CD14-positive monocyte (primary cell): ENCODE measurements around the gene SCN5A. TPM values are rescaled to one million over a fixed set of nuclear protein-coding genes. Genes with fewer than 3 reads are reported as not detected.

Experiments
- DNase-seq, 3 donors: peaks; one replicate each; pipeline ENCODE4 v3.0.0-alpha.2; 2011 to 2022
- H2AFZ ChIP-seq: 2 replicates; pipeline ENCODE4 v1.6.0; 2012; ENCODE audit warnings: mild to moderate bottlenecking, low read depth, low read length, inconsistent platforms; ENCODE audit not compliant: insufficient read depth, poor library complexity, severe bottlenecking
- H3K27ac ChIP-seq, 2 donors: 1 replicate in 1 of 2; 2 replicates in 1 of 2; pipeline ENCODE4 v1.5.1; 2012 to 2013; ENCODE audit warnings: low read length in 2 of 2, control low read depth in 1 of 2, inconsistent platforms in 1 of 2, low read depth in 1 of 2, mild to moderate bottlenecking in 1 of 2
- H3K27me3 ChIP-seq, 2 donors: one replicate each; pipeline versions ENCODE4 v1.6.0 to v1.6.1; 2011 to 2013; ENCODE audit warnings: low read length in 2 of 2; ENCODE audit not compliant: control insufficient read depth in 2 of 2, insufficient read depth in 2 of 2
- H3K36me3 ChIP-seq, 2 donors: replicated peaks in 1 of 2; 1 replicate in 1 of 2; 2 replicates in 1 of 2; pipeline versions ENCODE4 v1.5.1 to v1.6.1; 2012 to 2013; ENCODE audit warnings: low read length in 2 of 2, control low read depth in 1 of 2, inconsistent platforms in 1 of 2, mild to moderate bottlenecking in 1 of 2; ENCODE audit not compliant: insufficient read depth in 2 of 2, control insufficient read depth in 1 of 2
- H3K4me1 ChIP-seq, 2 donors: 1 replicate in 1 of 2; 2 replicates in 1 of 2; pipeline versions ENCODE4 v1.5.1 to v1.6.1; 2012 to 2013; ENCODE audit warnings: low read length in 2 of 2, control low read depth in 1 of 2, inconsistent platforms in 1 of 2, mild to moderate bottlenecking in 1 of 2, moderate library complexity in 1 of 2; ENCODE audit not compliant: insufficient read depth in 2 of 2, control insufficient read depth in 1 of 2
- H3K4me2 ChIP-seq: replicated peaks from 2 replicates; pipeline ENCODE3; 2012; ENCODE audit warnings: low read length, moderate library complexity, mild to moderate bottlenecking; ENCODE audit not compliant: poor library complexity, severe bottlenecking; ENCODE audit errors: extremely low read depth
- H3K4me3 ChIP-seq, 3 experiments: fragments of 200-600 bp in 1 of 3; sonication (generic) in 1 of 3; replicated peaks in 1 of 3; 1 replicate in 2 of 3; 2 replicates in 1 of 3; pipeline ENCODE4 v1.5.1; 2011 to 2013; ENCODE audit warnings: low read length in 3 of 3, mild to moderate bottlenecking in 3 of 3, control low read depth in 2 of 3, low read depth in 2 of 3, inconsistent platforms in 1 of 3, moderate library complexity in 1 of 3
- H3K79me2 ChIP-seq: 2 replicates; pipeline ENCODE4 v1.6.0; 2012; ENCODE audit warnings: mild to moderate bottlenecking, control low read depth, inconsistent platforms, low read length, moderate library complexity; ENCODE audit not compliant: insufficient read depth
- H3K9ac ChIP-seq: 2 replicates; pipeline ENCODE4 v1.6.0; 2017; ENCODE audit warnings: low read length, mild to moderate bottlenecking; ENCODE audit not compliant: insufficient read depth, poor library complexity, severe bottlenecking
- H3K9me3 ChIP-seq, 2 donors: replicated peaks in 1 of 2; 1 replicate in 1 of 2; 2 replicates in 1 of 2; pipeline versions ENCODE4 v1.5.1 to v1.6.1; 2012 to 2013; ENCODE audit warnings: low read length in 2 of 2, control low read depth in 1 of 2; ENCODE audit not compliant: control insufficient read depth in 1 of 2, insufficient read depth in 1 of 2
- H4K20me1 ChIP-seq: 2 replicates; pipeline ENCODE4 v1.6.0; 2012; ENCODE audit warnings: mild to moderate bottlenecking, low read length, control low read depth, moderate library complexity; ENCODE audit not compliant: insufficient read depth
- H3K27ac Mint-ChIP-seq, 7 donors: one replicate each; pipeline ENCODE4 v1.8.0; 2020; ENCODE audit warnings: mild to moderate bottlenecking in 7 of 7, mixed read lengths in 7 of 7, moderate library complexity in 6 of 7, inconsistent platforms in 2 of 7
- H3K27me3 Mint-ChIP-seq, 3 donors: one replicate each; pipeline ENCODE4 v1.8.0; 2021 to 2022; ENCODE audit warnings: low read depth in 3 of 3, mild to moderate bottlenecking in 3 of 3, mixed read lengths in 3 of 3, moderate library complexity in 3 of 3, inconsistent platforms in 1 of 3
- H3K36me3 Mint-ChIP-seq, 2 donors: one replicate each; pipeline ENCODE4 v1.8.0; 2020; ENCODE audit warnings: mixed read lengths in 2 of 2, inconsistent platforms in 1 of 2, mild to moderate bottlenecking in 1 of 2
- H3K4me1 Mint-ChIP-seq: one replicate; pipeline ENCODE4 v1.8.0; 2020; ENCODE audit warnings: mild to moderate bottlenecking, mixed read lengths
- H3K4me3 Mint-ChIP-seq, 2 donors: one replicate each; pipeline ENCODE4 v1.8.0; 2020; ENCODE audit warnings: mild to moderate bottlenecking in 2 of 2, mixed read lengths in 2 of 2, moderate library complexity in 1 of 2
- H3K9me3 Mint-ChIP-seq, 7 donors: one replicate each; pipeline ENCODE4 v1.8.0; 2020 to 2022; ENCODE audit warnings: mixed read lengths in 7 of 7, mild to moderate bottlenecking in 6 of 7, moderate library complexity in 6 of 7, inconsistent platforms in 2 of 7
- CTCF ChIP-seq: fragments of 200-600 bp; IDR thresholded peaks from one replicate; pipeline ENCODE4 v1.8.0; 2022; ENCODE audit warnings: antibody characterized with exemption, mild to moderate bottlenecking
- WGBS: methylation state at CpG from one replicate; pipeline ENCODE4 v1.1.5; 2013; ENCODE audit warnings: missing lambda C conversion rate; ENCODE audit not compliant: insufficient coverage; 5-methylcytosine and 5-hydroxymethylcytosine counted together
- intact Hi-C, 2 donors: fragments of 100-400 bp; cut with micrococcal nuclease; formaldehyde crosslinking; loops; one replicate each; pipeline versions ENCODE4 v1.15.0 to v1.15.1; 2023
- polyA plus RNA-seq, 3 donors: library from polyadenylated mRNA; depleted of rRNA in 1 of 3; unstranded in 2 of 3; stranded (reverse) in 1 of 3; fragments of 300-500 nt in 2 of 3; fragments of >200 nt in 1 of 3; fragmentation: Illumina TruSeq in 2 of 3; gene quantifications; 1 replicate in 2 of 3; 2 replicates in 1 of 3; pipeline ENCODE4 v1.2.3, GENCODE V29; 2012 to 2021

The SCN5A gene
- polyA plus RNA-seq, 3 donors, result not detected

DNA sequence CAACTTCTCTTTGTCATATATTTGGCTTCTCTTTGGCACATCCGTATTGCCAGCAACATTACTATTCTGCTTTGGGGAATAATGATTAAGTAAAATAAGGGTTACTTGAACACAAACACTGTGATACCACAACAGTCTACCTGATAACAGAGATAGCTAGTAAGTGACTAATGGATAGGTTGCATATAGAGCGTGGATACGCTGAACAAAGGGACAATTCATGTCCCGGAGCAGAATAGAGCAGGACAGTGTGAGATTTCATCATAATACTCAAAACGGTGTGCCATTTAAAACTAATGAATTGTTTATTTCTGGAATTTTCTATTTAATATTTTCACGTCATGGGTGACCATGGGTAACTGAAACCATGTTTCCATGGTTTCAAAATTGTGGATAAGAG lies 54.1 kb downstream of the SCN5A start:
- H3K27me3 Mint-ChIP-seq, result peaks cover 4 to 7% (median 4%) of the 10 kb centered on the region in 3 donors
- 40% methylated on average over 1 of the region's 6 CpGs for WGBS

GRCh38 chr3:38590521-38590920 lies 59.0 kb downstream of the SCN5A start:
- Mint-ChIP-seq H3K9me3 (peaks cover 0 to 2% (median 0%) of the 10 kb centered on the region in 7 donors), H3K36me3 (no peaks in the 10 kb centered on the region), H3K27ac (no peak overlapping the region), H3K4me1 (no peaks in the 10 kb centered on the region), H3K27me3 (peaks cover 3 to 7% (median 4%) of the 10 kb centered on the region in 3 donors), H3K4me3 (no peak overlapping the region)
- no peaks in the 10 kb centered on the region for H3K79me2 ChIP-seq
- no peaks in the 10 kb centered on the region for H3K4me1 ChIP-seq
- H3K27ac ChIP-seq, result no peak overlapping the region
- H4K20me1 ChIP-seq, result no peaks in the 10 kb centered on the region
- no peaks in the 10 kb centered on the region for H3K27me3 ChIP-seq
- no peaks in the 10 kb centered on the region for H3K9me3 ChIP-seq
- no peak for DNase-seq
- WGBS, result no CpG with 5 or more reads among the region's 2 CpGs
- H2AFZ ChIP-seq, result no peak overlapping the region
- no peaks in the 10 kb centered on the region for H3K36me3 ChIP-seq
- no peak for TF ChIP-seq CTCF
- no peak overlapping the region for H3K4me3 ChIP-seq
- intact Hi-C loops, result no loop called here
- no peak overlapping the region for H3K4me2 ChIP-seq
- no peak overlapping the region for H3K9ac ChIP-seq

More for the DNA sequence above, 54.1 kb downstream of the SCN5A start:
- intact Hi-C loops, result no loop called here
- no peaks in the 10 kb centered on the region for H4K20me1 ChIP-seq
- Mint-ChIP-seq H3K27ac (no peak overlapping the region), H3K36me3 (no peaks in the 10 kb centered on the region), H3K4me3 (no peak overlapping the region), H3K4me1 (no peaks in the 10 kb centered on the region), H3K9me3 (peaks cover 0 to 2% (median 0%) of the 10 kb centered on the region in 7 donors)
- no peak overlapping the region for H3K4me3 ChIP-seq
- no peaks in the 10 kb centered on the region for H3K27me3 ChIP-seq
- no peak overlapping the region for H3K4me2 ChIP-seq
- no peaks in the 10 kb centered on the region for H3K4me1 ChIP-seq
- no peak for DNase-seq
- H3K27ac ChIP-seq, result no peak overlapping the region
- H3K9ac ChIP-seq, result no peak overlapping the region
- H3K36me3 ChIP-seq, result no peaks in the 10 kb centered on the region
- no peak for TF ChIP-seq CTCF
- no peaks in the 10 kb centered on the region for H3K79me2 ChIP-seq
- no peak overlapping the region for H2AFZ ChIP-seq
- H3K9me3 ChIP-seq, result no peaks in the 10 kb centered on the region
